GM20000 (cell line): ENCODE data around the gene LRRN2.
A peak's percentile ranks its signal among the peaks of the same experiment; 100 is the strongest.

ENCODE experiments used
- DNase-seq: peaks from one replicate; pipeline ENCODE4 v3.0.0; 2012; ENCODE audit warnings: low spot score
- CTCF ChIP-seq: IDR thresholded peaks from 2 replicates; pipeline ENCODE4 v1.5.1; 2012; ENCODE audit warnings: mild to moderate bottlenecking, control low read depth; ENCODE audit errors: extremely low read depth, missing control alignments

The LRRN2 gene

GRCh38 chr1:204579681-204580080 lies 105.9 kb downstream of the LRRN2 start:
- no peak for DNase-seq
- no peak for TF ChIP-seq CTCF

GRCh38 chr1:204578867-204579664 lies 106.5 kb downstream of the LRRN2 start:
- TF ChIP-seq CTCF, result no peak
- peak; percentile 69 for DNase-seq

- DNase-seq, result no peak
These were observed 107.6 kb downstream of the LRRN2 start for GRCh38 chr1:204577794-204578478.

GRCh38 chr1:204576422-204576821 lies 109.1 kb downstream of the LRRN2 start:
- no peak for TF ChIP-seq CTCF
- no peak for DNase-seq

More at GRCh38 chr1:204577794-204578478, 107.6 kb downstream of the LRRN2 start:
- TF ChIP-seq CTCF, result no peak

GRCh38 chr1:204575221-204576190 lies 110.0 kb downstream of the LRRN2 start:
- no peak for DNase-seq
- no peak for TF ChIP-seq CTCF

- no peak for DNase-seq
- no peak for TF ChIP-seq CTCF
These were observed 110.7 kb downstream of the LRRN2 start for GRCh38 chr1:204574865-204575163.
